Osteoblast (primary cell): ENCODE measurements around the gene GPR17. TPM values are rescaled to one million over a fixed set of nuclear protein-coding genes. Genes with fewer than 3 reads are reported as not detected.

Experiments
- DNase-seq: peaks from one replicate; pipeline ENCODE4 v3.0.0; 2011; ENCODE audit warnings: low spot score, mixed read lengths; ENCODE audit not compliant: insufficient read length; ENCODE audit errors: missing footprints
- H2AFZ ChIP-seq: 2 replicates; pipeline ENCODE4 v1.6.0; 2011; ENCODE audit warnings: mild to moderate bottlenecking, low read length
- H3K27ac ChIP-seq: 2 replicates; pipeline ENCODE4 v1.5.1; 2011; ENCODE audit warnings: mild to moderate bottlenecking, low read depth, low read length, moderate library complexity
- H3K27me3 ChIP-seq: 2 replicates; pipeline ENCODE4 v1.6.0; 2012; ENCODE audit warnings: mild to moderate bottlenecking, control low read depth, inconsistent platforms, low read length, moderate library complexity; ENCODE audit not compliant: insufficient read depth
- H3K36me3 ChIP-seq: 2 replicates; pipeline ENCODE4 v1.5.1; 2011; ENCODE audit warnings: mild to moderate bottlenecking, low read length, control low read depth, moderate library complexity; ENCODE audit not compliant: insufficient read depth
- H3K4me1 ChIP-seq: 2 replicates; pipeline ENCODE4 v1.5.1; 2011; ENCODE audit warnings: mild to moderate bottlenecking, low read length, control low read depth, moderate library complexity; ENCODE audit not compliant: insufficient read depth
- H3K4me2 ChIP-seq: 2 replicates; pipeline ENCODE4 v1.6.0; 2011; ENCODE audit warnings: mild to moderate bottlenecking, low read length; ENCODE audit not compliant: insufficient read depth
- H3K4me3 ChIP-seq: fragments of 200-600 bp; sonication (generic); 3 replicates; pipeline ENCODE4 v1.5.1; 2012; ENCODE audit warnings: mild to moderate bottlenecking, low read length, inconsistent platforms; ENCODE audit not compliant: insufficient read depth
- H3K79me2 ChIP-seq: 2 replicates; pipeline ENCODE4 v1.6.0; 2012; ENCODE audit warnings: mild to moderate bottlenecking, low read length, control low read depth, inconsistent platforms; ENCODE audit not compliant: insufficient read depth
- H3K9me3 ChIP-seq: 2 replicates; pipeline ENCODE4 v1.5.1; 2011; ENCODE audit warnings: low read depth, low read length, control low read depth
- H4K20me1 ChIP-seq: 2 replicates; pipeline ENCODE4 v1.6.0; 2012; ENCODE audit warnings: mild to moderate bottlenecking, low read length, control low read depth; ENCODE audit not compliant: insufficient read depth
- CTCF ChIP-seq: IDR thresholded peaks from 2 replicates; pipeline ENCODE4 v1.5.1; 2011; ENCODE audit warnings: mild to moderate bottlenecking, low read depth, low read length, moderate library complexity; ENCODE audit errors: extremely low read depth
- total RNA-seq: library from RNA; depleted of rRNA; stranded (reverse); fragments of >200 nt; gene quantifications from 2 replicates; pipeline ENCODE4 v1.2.3, GENCODE V29; 2012

GPR17 gene
- total RNA-seq, 1 donor = not detected

DNA sequence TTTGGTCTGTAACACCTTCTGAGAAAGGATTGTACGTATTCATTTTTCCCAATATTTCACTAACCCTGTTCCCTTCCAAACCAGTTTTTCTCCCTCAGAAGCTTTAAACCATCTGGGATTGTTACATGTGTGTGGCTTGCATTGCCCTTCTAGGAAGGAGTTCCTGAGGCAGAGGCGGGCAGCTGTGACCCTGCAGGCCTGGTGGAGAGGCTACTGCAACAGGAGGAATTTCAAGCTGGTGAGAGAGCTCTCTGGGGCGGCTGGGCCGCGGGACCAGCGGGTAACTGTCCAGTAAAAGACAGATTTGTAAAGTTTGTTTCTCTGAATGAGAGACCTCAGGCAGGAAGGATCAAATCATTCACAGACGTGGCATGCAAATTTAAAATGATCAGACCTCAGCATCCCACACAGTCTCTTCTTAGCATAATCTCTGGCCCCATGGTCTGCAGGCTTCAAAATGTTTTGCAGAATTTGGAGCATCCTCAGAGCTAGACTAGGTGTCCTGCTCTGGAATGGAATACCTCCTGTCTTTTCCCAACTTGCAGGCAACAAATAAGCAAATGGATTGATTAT, 40.2 kb upstream of the GPR17 start:
- Histone ChIP-seq H3K79me2 (no peaks in the 10 kb centered on the region), H3K4me1 (no peaks in the 10 kb centered on the region), H2AFZ (no peak overlapping the region), H3K4me3 (no peak overlapping the region), H3K36me3 (no peaks in the 10 kb centered on the region), H3K4me2 (no peak overlapping the region), H3K9me3 (peaks cover 5% of the 10 kb centered on the region), H4K20me1 (no peaks in the 10 kb centered on the region), H3K27ac (no peak overlapping the region), H3K27me3 (no peaks in the 10 kb centered on the region)
- no peak for TF ChIP-seq CTCF
- DNase-seq = peak; percentile 75

DNA sequence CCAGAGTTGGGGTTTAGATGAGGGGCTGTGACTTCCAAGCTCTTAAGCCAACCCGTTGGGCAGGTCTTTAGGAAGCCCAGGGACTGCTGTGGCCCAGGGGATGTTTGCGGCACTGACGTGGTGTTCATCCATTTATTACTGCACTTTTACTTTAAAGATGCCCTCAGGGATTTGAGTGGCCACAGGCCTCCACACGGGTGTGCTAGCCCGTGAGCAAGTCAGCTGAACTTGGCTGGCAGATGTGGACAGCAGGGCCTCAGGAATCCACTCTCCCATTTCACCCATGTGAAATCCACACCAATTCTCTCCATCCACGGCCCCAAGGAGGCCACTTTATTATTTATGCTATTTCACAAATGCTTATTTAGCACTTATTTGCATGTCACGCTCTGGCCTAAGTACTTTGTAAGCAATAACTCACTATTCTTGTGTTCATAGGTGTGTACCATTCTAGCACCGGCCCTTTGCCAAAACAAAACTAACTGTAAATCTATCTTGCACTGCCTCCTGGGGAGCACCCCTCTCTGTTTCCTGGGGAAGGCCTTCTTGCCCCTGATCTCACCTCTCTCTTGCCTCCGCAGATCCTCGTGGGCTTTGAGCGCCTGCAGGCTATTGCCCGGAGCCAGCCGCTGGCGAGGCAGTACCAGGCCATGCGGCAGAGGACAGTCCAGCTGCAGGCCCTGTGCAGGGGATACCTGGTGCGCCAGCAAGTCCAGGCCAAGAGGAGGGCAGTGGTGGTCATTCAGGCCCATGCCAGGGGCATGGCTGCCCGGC, 39.1 kb upstream of the GPR17 start:
- H3K9me3 ChIP-seq = peaks cover 5% of the 10 kb centered on the region

GRCh38 chr2:127607399-127607908, 38.5 kb upstream of the GPR17 start:
- DNase-seq = no peak
- no peak for TF ChIP-seq CTCF
- Histone ChIP-seq H3K4me2 (no peak overlapping the region), H3K4me3 (no peak overlapping the region), H3K9me3 (peaks cover 3% of the 10 kb centered on the region), H3K4me1 (no peaks in the 10 kb centered on the region), H2AFZ (no peak overlapping the region), H3K36me3 (no peaks in the 10 kb centered on the region), H3K27me3 (no peaks in the 10 kb centered on the region), H4K20me1 (no peaks in the 10 kb centered on the region), H3K79me2 (no peaks in the 10 kb centered on the region), H3K27ac (no peak overlapping the region)

More for the DNA sequence above, 39.1 kb upstream of the GPR17 start:
- Histone ChIP-seq H3K4me2 (no peak overlapping the region), H3K4me3 (no peak overlapping the region), H3K79me2 (no peaks in the 10 kb centered on the region), H3K27ac (no peak overlapping the region), H2AFZ (no peak overlapping the region), H3K27me3 (no peaks in the 10 kb centered on the region), H4K20me1 (no peaks in the 10 kb centered on the region), H3K36me3 (no peaks in the 10 kb centered on the region), H3K4me1 (no peaks in the 10 kb centered on the region)
- TF ChIP-seq CTCF = no peak
- peak; percentile 71 for DNase-seq
